ENCODE data around the gene GABRR3. TPM values are rescaled to one million over a fixed set of nuclear protein-coding genes. Genes with fewer than 3 reads are reported as not detected.

GABRR3 gene
- 0.03 TPM for polyA plus RNA-seq (ENCODE audit: insufficient read length)
- long read RNA-seq, donor 1 = 0 reads
- long read RNA-seq, donor 2 = 0 reads
- long read RNA-seq, donor 3 = 0 reads
- long read RNA-seq, donor 4 = 0 reads
- long read RNA-seq, donor 5 = 0 reads
- long read RNA-seq, donor 6 = 0 reads
- long read RNA-seq, donor 7 = 0 reads
- long read RNA-seq, donor 8 = 0 reads

DNA sequence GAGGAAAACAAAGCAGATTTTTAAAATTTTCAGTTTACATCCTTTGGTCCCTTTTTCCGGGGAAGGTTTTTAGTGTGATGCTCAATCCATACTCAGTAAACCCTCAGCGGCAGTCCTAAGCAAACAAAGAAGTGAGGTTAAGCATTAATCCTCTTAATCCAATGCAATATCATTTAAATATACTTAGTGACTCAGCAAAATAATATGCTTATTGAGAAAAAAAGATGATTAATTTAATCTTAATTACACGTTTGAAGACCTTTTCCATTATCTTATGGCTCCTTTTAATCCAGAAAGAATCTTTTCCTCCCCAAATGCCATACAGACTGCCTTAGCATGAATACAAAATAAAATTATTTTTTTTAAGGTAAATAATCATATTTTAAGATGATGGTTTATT lies at the start of gene GABRR3:
Gene GABRR3 (minus strand): TSS at position 108 of the 400 bp plus-strand sequence. CDS start 328 bp downstream, outside the sequence.
- DNase-seq = no peak

DNA sequence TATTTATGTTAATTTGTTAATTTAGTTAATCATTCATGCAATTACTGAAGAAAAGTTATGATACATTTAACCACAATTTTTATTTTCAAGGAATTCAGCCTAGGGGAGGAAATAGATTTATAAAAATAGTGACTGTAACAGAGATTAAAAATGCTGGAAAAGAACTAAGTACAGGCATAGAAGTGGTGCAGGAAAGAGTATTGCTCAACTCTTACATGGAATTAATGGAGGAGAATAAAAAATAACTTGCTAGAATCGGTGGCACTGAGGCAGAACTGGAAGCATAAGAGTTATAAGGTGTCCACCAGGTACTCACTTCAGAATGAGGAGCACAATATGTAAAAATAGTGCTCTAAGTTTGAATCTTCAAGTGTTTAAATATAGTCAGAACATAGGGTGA lies 38.4 kb upstream of the GABRR3 start:
- no peak for DNase-seq

DNA sequence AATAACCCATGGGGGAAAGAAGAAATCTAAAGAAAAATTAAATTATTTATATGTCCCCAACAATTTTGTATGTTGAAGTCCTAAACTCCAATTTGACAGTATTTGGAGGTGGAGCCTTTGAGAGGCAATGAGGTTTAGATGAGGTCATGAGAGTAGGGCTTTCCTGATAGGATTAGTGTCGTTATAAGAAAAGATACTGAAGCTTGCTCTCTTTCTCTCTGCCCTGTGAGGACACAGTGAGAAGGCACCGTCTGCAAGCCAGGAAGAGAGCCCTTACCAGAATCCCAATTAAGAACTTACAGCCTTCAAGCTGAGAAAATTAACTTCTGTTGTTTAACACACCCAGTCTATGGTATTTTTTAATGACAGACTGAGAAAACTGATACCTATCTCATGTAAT lies 35.7 kb upstream of the GABRR3 start:
- no peak for DNase-seq

DNA sequence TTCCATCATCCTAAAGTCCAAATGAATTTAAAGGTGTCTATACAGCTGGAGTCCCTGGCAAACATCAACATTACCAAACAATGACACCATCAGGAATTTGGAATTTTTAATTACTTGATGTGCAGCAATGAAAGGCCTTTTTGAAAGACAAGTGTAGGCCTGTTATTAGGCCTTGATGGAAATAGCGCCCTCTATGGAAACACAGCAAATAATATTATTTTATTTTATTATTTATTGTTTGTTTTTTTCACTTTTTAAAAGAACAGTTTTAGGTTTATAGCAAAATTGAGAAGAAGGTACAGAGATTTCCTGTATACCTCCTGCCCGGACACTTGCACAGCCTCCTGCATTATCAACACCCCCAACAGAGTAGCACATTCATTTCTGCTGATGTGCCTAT lies 33.7 kb upstream of the GABRR3 start:
- no peak for DNase-seq

DNA sequence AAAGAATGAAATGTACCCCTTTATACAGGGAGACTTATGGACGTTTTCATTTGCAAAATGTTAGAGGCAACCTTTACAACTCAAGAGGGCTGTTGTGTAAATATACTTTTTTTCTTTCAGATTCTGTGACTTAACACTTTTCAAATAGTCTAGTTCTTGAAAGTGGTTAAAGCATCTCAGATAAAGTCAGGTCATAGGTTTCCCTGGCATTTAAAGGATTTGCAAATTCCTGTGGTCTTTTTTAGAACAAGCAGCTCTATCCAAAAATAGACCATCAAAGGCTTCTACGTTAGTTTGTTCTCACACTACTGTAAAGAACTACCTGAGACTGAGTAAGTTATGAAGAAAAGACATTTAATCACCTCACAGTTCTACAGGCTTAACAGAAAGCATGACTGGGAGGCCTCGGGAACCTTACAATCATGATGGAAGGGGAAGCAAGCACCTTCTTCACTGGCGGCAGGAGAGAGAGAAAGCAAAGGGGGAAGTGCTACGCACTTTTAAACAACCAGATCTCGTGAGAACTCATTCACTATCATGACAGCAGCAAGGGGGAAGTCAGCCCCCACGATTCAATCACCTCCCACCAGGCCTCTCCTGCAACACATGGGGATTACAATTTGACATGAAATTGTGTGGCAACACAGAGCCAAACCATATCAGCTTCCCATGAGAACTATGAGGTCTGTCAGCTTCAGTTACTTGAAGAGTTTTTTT lies 23.3 kb upstream of the GABRR3 start:
- DNase-seq = no peak

DNA sequence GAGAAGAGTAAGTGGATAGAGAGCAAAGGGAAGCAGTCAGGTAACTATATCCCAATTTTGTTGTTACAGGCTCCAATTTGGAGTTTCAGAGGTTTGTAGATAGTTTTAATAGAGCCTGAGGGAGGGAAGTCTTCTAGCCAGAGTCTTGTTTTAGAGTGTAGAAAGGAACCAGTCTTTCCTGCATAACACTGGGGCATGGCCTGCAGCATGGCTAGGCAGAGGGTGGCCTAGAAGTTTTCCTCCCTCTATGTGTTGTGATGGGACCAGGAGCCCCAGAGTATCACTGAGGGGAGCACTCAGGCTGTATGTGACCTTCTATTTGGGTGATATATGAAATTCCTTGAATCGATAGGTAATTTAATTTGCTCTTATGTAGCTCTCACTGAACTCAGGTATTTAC lies 22.5 kb upstream of the GABRR3 start:
- DNase-seq = no peak

DNA sequence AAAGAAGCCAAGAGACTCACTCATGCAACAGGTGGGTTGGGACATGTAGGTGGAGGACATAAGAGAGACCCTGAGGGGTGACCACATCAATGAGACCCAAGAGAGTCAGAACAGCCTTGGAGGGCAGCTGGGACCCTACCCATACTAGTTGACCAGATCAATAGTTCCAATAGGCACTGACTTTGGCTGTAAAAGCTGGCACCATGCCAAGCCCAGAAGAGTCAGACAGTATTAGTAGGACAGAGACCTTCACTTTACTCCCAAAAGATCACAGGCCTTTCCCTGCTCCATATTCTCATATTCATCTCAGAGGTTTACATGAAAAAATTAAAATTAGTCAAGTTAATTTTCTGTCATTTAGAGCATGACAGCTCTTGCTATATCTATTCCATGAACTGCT lies 20.9 kb upstream of the GABRR3 start:
- no peak for DNase-seq

DNA sequence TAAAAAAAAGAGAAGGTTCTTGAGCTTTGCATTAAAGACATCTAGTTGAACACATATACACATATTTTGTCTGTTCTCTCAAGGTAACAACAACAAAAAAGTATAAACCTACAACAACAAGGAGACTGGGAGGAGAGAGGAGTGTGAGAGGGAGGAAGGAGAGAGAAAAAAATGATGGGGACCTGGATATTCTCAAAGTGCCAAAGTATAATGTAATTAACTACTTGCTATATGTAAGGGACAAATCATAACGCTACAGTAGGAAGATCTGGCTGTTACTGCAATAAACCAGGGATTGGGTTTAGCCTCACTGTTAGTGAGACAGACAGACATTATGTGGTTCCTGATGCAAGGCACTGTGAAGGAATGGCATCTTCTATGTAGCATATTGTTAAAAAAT lies 14.2 kb upstream of the GABRR3 start:
- DNase-seq = no peak

DNA sequence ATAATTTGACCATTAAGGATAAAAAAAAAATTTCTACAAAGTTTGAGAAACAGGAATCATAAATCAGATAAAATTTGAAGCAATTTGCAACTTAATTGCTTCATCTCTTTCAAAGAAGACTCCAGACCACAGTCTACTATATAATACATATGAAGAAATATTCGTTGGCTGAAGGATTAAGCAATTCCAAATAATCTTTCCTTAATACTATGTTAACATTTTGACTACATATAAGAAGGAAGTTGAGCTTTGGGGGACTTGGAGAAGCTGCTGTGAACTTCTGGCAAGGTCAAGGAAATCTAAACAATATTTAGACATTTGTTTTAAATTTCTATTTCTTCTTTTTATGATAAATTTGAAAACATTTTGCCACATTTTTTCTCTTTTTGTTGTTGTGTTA lies 13.5 kb upstream of the GABRR3 start:
- DNase-seq = no peak

DNA sequence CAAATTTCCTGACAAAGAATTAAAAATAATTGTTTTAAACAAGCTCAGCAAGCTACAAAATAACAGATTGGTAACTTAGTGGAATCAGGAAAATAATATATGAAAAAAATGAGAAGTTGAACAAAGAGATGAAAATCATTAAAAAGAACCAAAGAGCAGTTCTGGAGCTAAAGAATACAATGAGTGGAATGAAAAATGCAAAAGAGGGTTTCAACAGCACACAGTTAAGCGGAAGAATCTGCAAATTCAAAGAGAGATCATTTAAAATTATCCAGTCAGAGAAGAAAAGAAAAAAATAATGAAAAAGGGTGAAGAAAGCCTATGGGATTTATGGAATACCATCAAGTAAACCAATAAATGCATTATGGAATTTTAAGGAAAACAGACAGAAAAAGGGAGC lies 6.2 kb upstream of the GABRR3 start:
- no peak for DNase-seq

DNA sequence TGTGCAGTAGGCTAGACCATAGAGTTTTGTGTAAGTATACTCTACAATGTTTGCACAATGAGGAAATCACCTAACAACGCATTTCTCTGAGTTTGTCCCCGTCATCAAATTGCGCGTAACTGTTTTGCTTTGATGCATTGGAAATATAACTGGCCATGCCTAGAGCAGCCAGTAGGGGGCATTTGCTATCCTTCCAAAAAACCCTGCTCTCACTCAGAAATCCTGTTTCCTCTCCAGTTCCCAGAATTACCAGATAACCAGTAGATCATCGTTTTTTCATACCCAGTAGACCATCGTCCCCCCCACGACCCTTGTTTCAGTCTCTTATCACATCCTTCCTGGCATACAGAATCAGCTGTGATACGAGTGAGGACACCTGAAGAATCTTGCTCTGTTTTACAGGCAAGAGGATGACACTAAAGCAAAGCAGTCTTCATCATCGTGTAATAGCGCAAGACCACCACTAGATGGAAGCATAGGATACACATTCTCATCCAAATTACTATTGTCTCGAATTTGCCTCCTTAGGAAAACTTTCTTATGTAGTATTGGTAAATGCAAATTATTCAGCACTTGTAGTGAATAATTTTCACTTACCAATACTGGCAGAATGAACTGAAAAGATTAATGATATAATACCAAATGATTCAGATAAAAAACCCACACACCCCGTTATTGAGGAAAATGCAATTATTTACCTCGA lies 4.4 kb upstream of the GABRR3 start:
- peak; percentile 85 for DNase-seq

DNA sequence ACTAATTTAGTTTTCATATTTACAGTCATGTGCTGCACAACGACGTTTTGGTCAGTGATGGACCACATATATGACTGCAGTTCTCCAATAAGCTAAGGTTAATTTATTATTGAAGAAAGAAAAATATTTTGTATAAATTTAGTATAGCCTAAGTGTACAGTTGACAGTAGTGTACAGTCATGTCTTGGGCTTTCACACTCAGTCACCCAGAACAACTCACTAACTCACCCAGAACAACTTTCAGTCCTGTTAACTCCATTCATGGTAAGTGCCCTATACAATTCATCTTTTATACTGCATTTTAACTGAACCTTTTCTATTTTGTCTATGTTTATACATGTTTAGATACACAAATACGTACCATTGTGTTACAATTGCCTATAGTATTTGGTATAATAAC lies 3.8 kb upstream of the GABRR3 start:
- DNase-seq = no peak

DNA sequence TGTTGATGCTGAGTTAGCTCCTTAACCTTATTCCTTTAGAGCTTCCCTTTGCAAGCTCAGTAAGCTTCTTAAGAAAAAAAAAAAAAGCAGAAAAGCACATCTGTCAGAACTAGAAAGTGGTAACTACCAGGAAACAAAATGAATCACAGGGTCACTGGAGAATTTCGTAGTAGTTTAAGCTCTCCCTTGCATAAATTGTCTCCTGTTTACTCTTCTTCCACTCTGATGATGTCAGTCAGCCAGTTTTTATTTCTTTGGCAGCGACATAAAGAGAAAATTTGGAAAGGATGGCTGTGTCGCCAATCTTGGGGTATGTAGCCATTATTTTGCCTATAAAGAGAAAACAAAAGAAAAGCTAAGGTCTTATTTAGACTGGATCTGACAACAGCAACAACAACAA lies 3.2 kb upstream of the GABRR3 start:
- no peak for DNase-seq

DNA sequence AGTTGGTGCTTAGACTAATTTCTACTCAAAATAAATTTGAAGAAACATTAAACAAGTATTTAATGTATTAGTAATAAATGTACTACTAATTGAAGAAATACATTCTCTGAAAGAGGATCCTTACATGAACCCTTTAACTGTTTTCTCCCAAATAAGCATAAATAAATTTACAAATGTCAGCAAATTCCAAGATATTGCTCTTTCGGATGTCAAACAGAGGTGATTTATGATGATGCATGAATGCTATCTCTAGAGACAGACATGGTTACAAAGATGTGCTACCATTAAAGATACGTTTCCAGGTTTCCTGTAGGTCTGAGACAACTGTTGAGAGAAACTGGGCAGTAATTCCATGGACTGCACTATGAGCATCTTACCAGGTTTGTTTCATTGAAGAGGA lies 629 bp downstream of the GABRR3 start:
- DNase-seq = no peak

DNA sequence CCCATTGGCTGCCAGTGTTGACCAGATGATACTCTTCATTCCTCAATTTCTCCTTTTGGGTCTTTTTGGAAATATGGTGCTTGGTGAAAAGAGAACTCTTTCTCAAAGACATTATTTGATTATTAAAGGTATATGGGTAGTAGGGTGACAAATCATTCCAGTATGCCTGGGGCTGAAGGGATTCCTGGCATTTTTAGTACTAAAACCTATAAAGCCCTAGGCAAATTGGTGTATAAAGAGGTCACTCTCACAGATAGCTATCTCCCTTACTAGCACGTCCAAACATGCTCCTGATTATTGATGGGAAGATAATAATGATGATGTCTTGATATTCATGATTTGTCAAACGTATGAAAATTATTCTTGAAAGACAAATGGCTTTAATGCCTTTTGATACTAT lies 1.1 kb downstream of the GABRR3 start:
- DNase-seq = no peak

DNA sequence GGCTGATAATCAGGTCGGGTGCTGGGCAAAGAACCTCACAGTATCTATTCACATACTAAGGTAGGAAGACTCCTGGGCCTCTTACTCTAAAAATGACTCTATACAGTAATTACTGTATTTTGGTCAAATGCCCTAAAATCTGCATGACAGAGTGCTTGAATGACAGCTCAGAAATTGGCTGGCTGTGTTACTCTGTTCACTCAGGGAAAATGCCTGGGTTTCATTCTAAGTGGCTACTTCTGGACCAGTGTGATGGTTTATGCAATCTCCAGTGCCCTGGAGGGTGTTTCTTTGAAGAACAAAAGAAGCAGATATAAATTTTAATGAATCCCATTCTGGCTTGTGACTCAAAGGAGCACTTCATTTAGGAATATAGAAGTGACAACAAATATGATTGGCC lies 2.2 kb downstream of the GABRR3 start:
- no peak for DNase-seq

DNA sequence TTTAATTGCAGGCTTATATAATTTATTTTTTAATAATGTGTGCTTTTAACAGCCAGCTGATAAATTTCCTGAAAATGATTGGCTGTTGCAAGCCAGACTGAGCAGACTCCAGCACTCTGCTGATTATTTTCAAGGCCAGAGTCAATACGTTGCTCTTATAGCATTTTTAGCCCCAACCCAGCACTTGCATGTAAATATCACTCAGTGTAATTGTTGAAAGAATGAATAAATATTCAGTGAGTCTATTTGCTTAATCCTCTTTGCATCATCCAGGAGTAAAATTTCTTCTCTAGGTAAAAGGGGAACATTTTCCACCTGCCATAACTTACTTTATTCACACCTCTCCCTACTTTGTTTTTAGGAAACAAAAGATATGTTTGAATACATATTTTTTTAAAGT lies 2.9 kb downstream of the GABRR3 start:
- DNase-seq = no peak

DNA sequence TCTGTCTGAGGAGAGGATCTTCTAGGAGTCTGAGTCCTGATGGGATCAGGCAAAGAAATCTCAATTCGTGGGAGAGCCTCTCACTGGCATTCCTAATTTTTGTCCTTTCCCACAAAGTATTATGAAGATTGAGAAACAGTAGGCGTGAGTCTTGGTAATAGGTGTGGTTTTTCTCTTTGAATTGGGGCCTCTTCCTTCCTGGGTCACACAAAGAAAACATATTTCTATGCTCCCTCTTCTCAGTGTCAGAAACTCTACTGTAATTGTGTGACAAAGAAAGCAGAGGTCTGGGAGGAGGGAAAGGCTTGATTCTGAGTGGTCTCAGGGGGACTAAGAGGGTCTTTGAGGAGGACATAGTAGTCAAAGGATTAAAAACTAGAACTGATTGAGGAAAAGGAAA lies 6.0 kb downstream of the GABRR3 start:
- no peak for DNase-seq

DNA sequence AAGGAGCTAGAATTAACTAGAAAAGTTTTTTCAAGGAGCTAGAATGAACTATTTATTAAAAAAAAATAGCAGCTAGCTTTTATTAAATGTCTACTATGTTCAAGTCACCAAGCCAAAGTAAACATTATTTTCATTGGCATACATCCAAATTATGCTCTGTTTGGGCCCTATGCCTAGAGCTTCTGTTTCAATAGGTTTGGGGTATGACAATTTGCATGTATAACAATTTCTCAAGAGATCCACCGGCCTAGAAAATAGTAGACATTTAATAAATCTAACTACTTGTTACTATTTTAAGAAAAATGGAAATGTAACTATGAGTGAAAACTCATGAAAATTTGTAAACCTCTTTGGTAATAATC lies 8.0 kb downstream of the GABRR3 start:
- DNase-seq = no peak

DNA sequence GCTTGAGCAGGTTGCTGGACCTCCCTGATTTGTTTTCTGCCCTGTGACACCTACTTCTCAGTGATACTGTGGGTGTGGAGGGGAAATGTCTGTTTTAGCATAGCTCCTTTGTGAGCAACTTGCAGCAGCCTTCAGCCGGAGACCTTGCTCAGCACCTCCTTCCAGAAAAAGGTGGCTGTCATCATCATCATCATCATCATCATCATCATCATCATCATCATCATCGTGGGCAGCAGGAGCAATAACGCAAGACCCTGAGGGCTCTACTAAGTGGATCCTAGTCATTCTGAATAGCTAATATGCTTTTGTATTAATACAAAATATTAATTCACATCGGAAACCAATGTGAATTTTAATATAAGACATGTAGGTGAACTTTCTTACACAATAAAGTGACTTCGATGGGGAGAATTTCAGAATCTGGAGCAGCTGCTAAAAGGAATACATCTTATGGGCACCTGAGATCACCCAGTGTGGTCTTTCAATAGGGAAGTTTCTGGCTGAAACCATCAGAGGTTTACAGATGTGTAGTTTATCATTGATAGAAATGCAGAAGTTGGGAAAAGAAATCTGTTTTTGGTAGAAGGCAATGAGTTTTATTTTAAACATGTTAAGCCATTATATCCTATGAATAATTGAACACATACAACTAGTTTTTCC lies 8.6 kb downstream of the GABRR3 start:
- no peak for DNase-seq

DNA sequence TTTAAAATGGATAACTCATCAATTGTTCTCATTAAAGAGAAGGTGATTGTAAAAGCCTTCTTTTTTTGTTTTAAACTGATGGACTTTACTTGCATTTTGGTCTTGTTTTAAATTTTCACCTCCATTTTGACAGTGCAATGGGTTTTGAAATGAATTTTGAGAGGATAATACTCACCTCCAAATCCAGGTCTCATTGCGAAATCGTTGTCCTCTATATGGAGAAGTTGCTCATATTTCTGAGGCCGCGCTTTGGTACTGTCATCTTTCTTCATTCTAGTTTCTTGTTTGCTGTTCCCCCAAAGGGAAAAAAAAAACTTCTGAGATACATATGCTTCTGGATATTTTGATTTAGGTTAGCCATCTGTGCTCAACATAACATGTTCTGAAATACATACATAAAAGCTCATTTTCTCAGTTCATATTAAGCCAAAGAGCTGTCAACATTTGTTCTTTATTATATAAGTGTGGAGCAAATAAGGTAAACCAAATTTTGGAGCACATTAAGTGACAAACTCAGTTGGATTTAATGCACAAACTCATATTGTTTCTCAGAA lies 9.6 kb downstream of the GABRR3 start:
- DNase-seq = no peak

DNA sequence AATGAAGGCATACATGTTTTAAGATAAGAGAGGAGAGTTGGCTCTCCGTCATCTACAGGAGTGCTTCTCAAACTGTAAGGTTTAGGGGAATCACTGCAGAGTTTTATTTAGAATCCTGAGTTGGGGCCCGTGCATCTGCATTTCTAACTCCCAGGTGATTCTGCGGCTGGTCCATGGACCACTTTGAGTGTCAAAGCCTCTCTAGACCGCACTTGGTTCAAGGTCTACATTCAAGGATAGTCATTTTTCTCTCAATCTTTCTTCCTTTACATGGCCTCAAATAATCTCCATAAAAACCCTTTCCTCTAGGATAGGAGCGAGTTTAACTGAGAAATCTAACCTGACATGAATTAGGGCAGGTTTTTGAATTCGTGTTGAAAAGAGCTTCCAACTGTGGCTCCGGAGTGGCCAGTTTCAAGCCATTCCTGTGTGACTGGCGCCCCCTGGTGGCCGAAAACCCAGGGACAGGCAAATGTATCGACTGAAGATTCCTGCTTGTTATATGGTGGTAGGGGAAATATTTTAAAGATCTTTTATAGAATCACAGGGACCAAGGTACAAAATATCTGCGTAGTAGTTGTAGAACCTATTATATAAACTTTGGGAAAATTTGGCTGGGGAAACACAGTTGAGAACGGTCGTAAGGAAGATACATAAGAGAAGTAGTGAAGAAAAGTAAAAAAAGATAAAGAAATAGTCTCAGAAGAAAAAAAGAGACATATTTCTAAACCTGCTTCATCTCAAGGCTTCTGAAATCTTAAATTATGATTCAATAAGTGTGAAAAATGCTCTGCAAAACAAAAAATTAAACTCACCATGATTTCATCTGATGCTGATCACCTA lies 11.9 kb downstream of the GABRR3 start:
- peak; percentile 84 for DNase-seq
